K562 (cell line): ENCODE data around the gene DEFB114.

Experiments used
- BACH1 ChIP-seq: fragments of 200-800 bp; sonication (Bioruptor generic); IDR thresholded peaks from 2 replicates; pipeline ENCODE4 v1.6.1; 2016; ENCODE audit warnings: missing genetic modification characterization, missing compliant biosample characterization
- EGR1 ChIP-seq: fragments of 450-650 bp; conservative IDR thresholded peaks from 2 replicates; pipeline ENCODE4 v1.6.1; 2017; ENCODE audit warnings: mild to moderate bottlenecking
- JUNB ChIP-seq: fragments of 450-650 bp; formaldehyde crosslinking; conservative IDR thresholded peaks from 2 replicates; pipeline ENCODE4 v1.4.0; 2020; ENCODE audit warnings: mild to moderate bottlenecking
- KDM1A ChIP-seq, 2 experiments: fragments of 450-650 bp; IDR thresholded peaks; 2 replicates each; pipeline ENCODE4 v1.6.1; 2016; ENCODE audit warnings: mild to moderate bottlenecking in 2 of 2
- MXI1 ChIP-seq: IDR thresholded peaks from 2 replicates; pipeline ENCODE4 v1.6.1; 2011; ENCODE audit warnings: low read depth, mild to moderate bottlenecking, improper control_type of control experiment, low read length
- MYC ChIP-seq, 2 experiments: fragments of 250-450 bp in 1 of 2; sonication (Bioruptor Pico) in 1 of 2; IDR thresholded peaks; 2 replicates each; pipeline versions ENCODE4 v1.5.1 to v1.6.1; 2012 to 2021; ENCODE audit warnings: low read depth in 2 of 2, borderline replicate concordance in 1 of 2, improper control_type of control experiment in 1 of 2, low read length in 1 of 2, mild to moderate bottlenecking in 1 of 2, moderate library complexity in 1 of 2
- NONO ChIP-seq, 2 experiments: fragments of 200-400 bp in 1 of 2; fragments of 450-650 bp in 1 of 2; formaldehyde crosslinking in 1 of 2; IDR thresholded peaks; 2 replicates each; pipeline ENCODE4 v1.6.1; 2017; ENCODE audit warnings: low read depth in 2 of 2, mild to moderate bottlenecking in 2 of 2, moderate library complexity in 2 of 2, low read length in 1 of 2
- POLR2A ChIP-seq: fragments of 450-650 bp; conservative IDR thresholded peaks from 2 replicates; pipeline ENCODE4 v1.6.1; 2016
- POLR2AphosphoS2 ChIP-seq: IDR thresholded peaks from 2 replicates; pipeline ENCODE4 v1.6.1; 2012; ENCODE audit warnings: low read length, improper control_type of control experiment
- SIRT6 ChIP-seq: IDR thresholded peaks from one replicate; pipeline ENCODE4 v1.6.1; 2012; ENCODE audit warnings: low read depth, mild to moderate bottlenecking, control low read depth, inconsistent platforms, low read length, moderate library complexity
- SMC3 ChIP-seq: conservative IDR thresholded peaks from 2 replicates; pipeline ENCODE4 v1.6.1; 2011; ENCODE audit warnings: low read depth, low read length, improper control_type of control experiment; ENCODE audit not compliant: insufficient read depth
- ZNF263 ChIP-seq: sonication (generic); formaldehyde crosslinking; IDR thresholded peaks from 2 replicates; pipeline ENCODE4 v1.8.0; 2022; ENCODE audit warnings: mild to moderate bottlenecking, missing genetic modification reagents, borderline replicate concordance

GRCh38 chr6:49915035-49915434 lies 48.9 kb downstream of the DEFB114 start:
- TF ChIP-seq POLR2AphosphoS2 (no peak), NONO (IDR thresholded peaks at IDR 0.05; ENCODE audit: low read depth in 2 of 2, low read length in 1 of 2) (no peak), KDM1A (IDR thresholded peaks at IDR 0.05) (no peak), POLR2A (no peak), ZNF263 (CRISPR knock-in tag) (no peak), BACH1 (tag) (no peak), MXI1 (no peak), SMC3 (no peak), JUNB (no peak), EGR1 (no peak), MYC (IDR thresholded peaks at IDR 0.05; ENCODE audit: low read depth, low read length) (no peak), MYC (CRISPR knock-in tag; IDR thresholded peaks at IDR 0.05; ENCODE audit: borderline replicate concordance, low read depth) (no peak), SIRT6 (no peak)
